A549 (cell line): Measurements from ENCODE around the gene IGSF23. TPM values are rescaled to one million over a fixed set of nuclear protein-coding genes. Genes with fewer than 3 reads are reported as not detected.

Experiments
- ATAC-seq, 2 experiments: fragments of 200-7000 bp in 1 of 2; fragments of >200 bp in 1 of 2; cut with Nextera tagmentation in 1 of 2; cut with Tn5 transposase in 1 of 2; 3 replicates each; pipeline versions ENCODE4 v1.8.0 to v1.9.1; 2018 to 2020; ENCODE audit warnings: mild to moderate bottlenecking in 1 of 2, moderate library complexity in 1 of 2
- CTCF ChIA-PET: fragments of 300-600 bp; sonication (Branson Sonifier 250); formaldehyde crosslinking; extraction: SDS; loops from one replicate; lab custom pipeline; 2021; ENCODE audit warnings: antibody characterized with exemption, inconsistent platforms; lab: Yijun Ruan, JAX
- POLR2A ChIA-PET: fragments of 350-600 bp; formaldehyde crosslinking; extraction: SDS; loops from one replicate; lab custom pipeline; 2021; ENCODE audit warnings: antibody characterized with exemption, inconsistent platforms; lab: Yijun Ruan, JAX
- DNase-seq, 2 experiments: peaks; one replicate each; pipeline versions ENCODE4 v3.0.0 to v3.0.0-alpha.2; 2011 to 2016; ENCODE audit warnings: low read depth in 1 of 2, low spot score in 1 of 2
- FAIRE-seq: peaks from 2 replicates; lab custom pipeline; 2011; peaks lifted over from hg19 to GRCh38; lab: Jason Lieb, UNC
- H3K27ac ChIP-seq, 2 experiments: fragments of >200 bp; sonication (Bioruptor Twin); formaldehyde crosslinking; 3 replicates each; pipeline ENCODE4 v1.5.1; 2016 to 2017
- H3K4me1 ChIP-seq: fragments of >200 bp; sonication (Bioruptor Twin); formaldehyde crosslinking; 3 replicates; pipeline ENCODE4 v1.6.1; 2016
- H3K4me2 ChIP-seq: fragments of >200 bp; sonication (Bioruptor Twin); formaldehyde crosslinking; 3 replicates; pipeline ENCODE4 v1.6.1; 2016
- H3K4me3 ChIP-seq: fragments of >200 bp; sonication (Bioruptor Twin); formaldehyde crosslinking; 3 replicates; pipeline ENCODE4 v1.5.1; 2016
- H3K9me3 ChIP-seq: fragments of >200 bp; sonication (Bioruptor Twin); formaldehyde crosslinking; 3 replicates; pipeline ENCODE4 v1.6.1; 2016
- ATOH8 ChIP-seq: fragments of 250-450 bp; sonication (Bioruptor Pico); IDR thresholded peaks from 2 replicates; pipeline ENCODE4 v1.5.0; 2020; ENCODE audit warnings: low read depth, mild to moderate bottlenecking, moderate library complexity
- CEBPB ChIP-seq, 2 experiments: fragments of >200 bp in 1 of 2; sonication (Bioruptor Twin) in 1 of 2; formaldehyde crosslinking in 1 of 2; IDR thresholded peaks; 2 replicates each; pipeline ENCODE4 v1.6.1; 2012 to 2016
- CTCF ChIP-seq: fragments of >200 bp; sonication (Bioruptor Twin); formaldehyde crosslinking; IDR thresholded peaks from 3 replicates; pipeline ENCODE4 v1.5.1; 2016
- FOSB ChIP-seq: fragments of 250-450 bp; sonication (Bioruptor Pico); IDR thresholded peaks from 2 replicates; pipeline ENCODE4 v1.5.0; 2020; ENCODE audit warnings: mild to moderate bottlenecking, moderate library complexity
- HDAC2 ChIP-seq: fragments of 200-600 bp; sonication (generic); IDR thresholded peaks from 2 replicates; pipeline ENCODE4 v1.6.1; 2016
- HEYL ChIP-seq: fragments of 250-450 bp; sonication (Bioruptor Pico); IDR thresholded peaks from 2 replicates; pipeline ENCODE4 v1.8.0; 2021; ENCODE audit warnings: mild to moderate bottlenecking, moderate library complexity
- HOXB5 ChIP-seq: fragments of 250-450 bp; sonication (Bioruptor Pico); IDR thresholded peaks from 2 replicates; pipeline ENCODE4 v1.5.0; 2020; ENCODE audit warnings: mild to moderate bottlenecking, moderate library complexity
- JUN ChIP-seq, 2 experiments: fragments of >200 bp; sonication (Bioruptor Twin); formaldehyde crosslinking; IDR thresholded peaks; 2 replicates in 1 of 2; 3 replicates in 1 of 2; pipeline ENCODE4 v1.6.1; 2016 to 2017
- KDM5A ChIP-seq: fragments of 200-600 bp; sonication (generic); IDR thresholded peaks from 2 replicates; pipeline ENCODE4 v1.6.1; 2016; ENCODE audit warnings: antibody characterized with exemption, mild to moderate bottlenecking
- MAFK ChIP-seq: fragments of 450-650 bp; IDR thresholded peaks from 2 replicates; pipeline ENCODE4 v1.6.1; 2014; ENCODE audit not compliant: partially characterized antibody
- MAX ChIP-seq: IDR thresholded peaks from 2 replicates; pipeline ENCODE4 v1.6.1; 2012
- MYC ChIP-seq: IDR thresholded peaks from 2 replicates; pipeline ENCODE4 v1.6.1; 2012; ENCODE audit warnings: mild to moderate bottlenecking, inconsistent platforms, low read length, improper control_type of control experiment, borderline replicate concordance
- NR3C1 ChIP-seq: fragments of >200 bp; sonication (Bioruptor Twin); formaldehyde crosslinking; IDR thresholded peaks from 3 replicates; pipeline ENCODE4 v1.6.1; 2017
- PHF8 ChIP-seq: fragments of 200-600 bp; sonication (generic); IDR thresholded peaks from 2 replicates; pipeline ENCODE4 v1.6.1; 2016; ENCODE audit warnings: low read depth, mild to moderate bottlenecking, antibody characterized with exemption, moderate library complexity, borderline replicate concordance
- POLR2A ChIP-seq: IDR thresholded peaks from 2 replicates; pipeline ENCODE4 v1.6.1; 2012; ENCODE audit warnings: mild to moderate bottlenecking, low read length
- POLR2AphosphoS2 ChIP-seq: conservative IDR thresholded peaks from 2 replicates; pipeline ENCODE4 v1.6.1; 2012; ENCODE audit warnings: low read length, improper control_type of control experiment, inconsistent platforms
- RAD21 ChIP-seq, 2 experiments: fragments of >200 bp in 1 of 2; sonication (Bioruptor Twin) in 1 of 2; formaldehyde crosslinking in 1 of 2; IDR thresholded peaks in 1 of 2; conservative IDR thresholded peaks in 1 of 2; 2 replicates in 1 of 2; 3 replicates in 1 of 2; pipeline ENCODE4 v1.6.1; 2012 to 2018; ENCODE audit warnings: inconsistent platforms in 1 of 2
- RCOR1 ChIP-seq: fragments of 150-350 bp; IDR thresholded peaks from 2 replicates; pipeline ENCODE4 v1.6.1; 2014; ENCODE audit warnings: antibody characterized with exemption, low read length, low read depth
- RFX5 ChIP-seq: fragments of 450-650 bp; IDR thresholded peaks from 2 replicates; pipeline ENCODE4 v1.7.1; 2014; ENCODE audit warnings: antibody characterized with exemption, mild to moderate bottlenecking, moderate library complexity
- SMC3 ChIP-seq: fragments of >200 bp; sonication (Bioruptor Twin); formaldehyde crosslinking; IDR thresholded peaks from 3 replicates; pipeline ENCODE4 v1.6.1; 2018; ENCODE audit warnings: inconsistent platforms
- SREBF2 ChIP-seq: fragments of 450-650 bp; IDR thresholded peaks from 2 replicates; pipeline ENCODE4 v1.6.1; 2014; ENCODE audit warnings: mild to moderate bottlenecking, moderate library complexity
- TFCP2L1 ChIP-seq: fragments of 250-450 bp; sonication (Bioruptor Pico); IDR thresholded peaks from 2 replicates; pipeline ENCODE4 v1.5.0; 2021; ENCODE audit warnings: mild to moderate bottlenecking
- ZNF302 ChIP-seq: fragments of 250-450 bp; sonication (Bioruptor Pico); IDR thresholded peaks from 2 replicates; pipeline ENCODE4 v1.9.0; 2021; ENCODE audit warnings: inconsistent platforms, mild to moderate bottlenecking, moderate library complexity
- WGBS: methylation state at CpG from one replicate; pipeline ENCODE4 v1.1.6; 2017; ENCODE audit errors: missing lambda C conversion rate; 5-methylcytosine and 5-hydroxymethylcytosine counted together
- polyA plus RNA-seq, 4 experiments: library from polyadenylated mRNA; depleted of rRNA in 3 of 4; stranded (reverse); fragments of >200 nt; fragmentation: RNase III in 1 of 4; extraction: RNeasy Plus Mini Kit Qiagen cat#74134 plus additional on column Dnase treatment in 1 of 4; gene quantifications; 2 replicates in 3 of 4; 3 replicates in 1 of 4; pipeline ENCODE4 v1.2.3, GENCODE V29; 2011 to 2017

The IGSF23 gene
- polyA plus RNA-seq, 2 of the 4 experiments (the other 2 are of a cell fraction) = 0.14 to 0.35 TPM

GRCh38 chr19:44570603-44570983 lies 42.8 kb upstream of the IGSF23 start:
- Histone ChIP-seq H3K27ac (no peak overlapping the region), H3K4me2 (no peak overlapping the region; the same call in 2 of the 3 replicates), H3K4me1 (peaks cover 8% of the 10 kb centered on the region)
- ATAC-seq (peak in 1 of 2 experiments; percentile 18; a peak in 2 of 6 replicates), FAIRE-seq (no peak)
- CTCF ChIA-PET = interaction anchor here (0.6 to 3.0 kb wide), 74 partner anchors 9 to 754 kb away, joined by 3 to 61 read pairs (median 5); partner anchors contain the start of genes BCAM, CLASRP and NECTIN2
- POLR2A ChIA-PET = interaction anchor here (0.7 kb wide), 1 partner anchor 200 kb away, joined by 3 read pairs; no protein-coding TSS in a partner anchor
- TF ChIP-seq HEYL (CRISPR knock-in tag) (no peak), RAD21 (conservative IDR thresholded peaks at IDR 0.05 in 1 of 2, IDR thresholded peaks at IDR 0.05 in 1 of 2) (no peak), MYC (no peak), MAX (no peak), PHF8 (no peak), CTCF (no peak), POLR2A (no peak), KDM5A (no peak), ATOH8 (no peak), POLR2AphosphoS2 (no peak), RFX5 (no peak), TFCP2L1 (CRISPR knock-in tag) (no peak), RCOR1 (no peak), HDAC2 (no peak), SREBF2 (no peak), FOSB (no peak), JUN (IDR thresholded peaks at IDR 0.05) (no peak), SMC3 (no peak), ZNF302 (CRISPR knock-in tag) (no peak), HOXB5 (CRISPR knock-in tag) (no peak)
- TF ChIP-seq, all 56 proteins: peak for 0
- Histone ChIP-seq H3K4me3 (no peak overlapping the region), H3K9me3 (no peaks in the 10 kb centered on the region)
- DNase-seq = no peak
- WGBS = 0% methylated on average over 3 of the region's 3 CpGs

- TF ChIP-seq MAX = 0 out of 2 replicates have a peak, but pooled peaks have one; percentile 15
- no peak for TF ChIP-seq NR3C1
- TF ChIP-seq MAFK = peak; percentile 20
- TF ChIP-seq SREBF2 = no peak
- peak; percentile 95 to 96 for TF ChIP-seq RAD21 (conservative IDR thresholded peaks at IDR 0.05 in 1 of 2, IDR thresholded peaks at IDR 0.05 in 1 of 2)
- no peak for TF ChIP-seq FOSB
- no peak for TF ChIP-seq ATOH8
- TF ChIP-seq PHF8 = no peak
- peak; percentile 98 for TF ChIP-seq CTCF
- TF ChIP-seq CEBPB (IDR thresholded peaks at IDR 0.05) = no peak
- peak; percentile 78 for TF ChIP-seq SMC3
- Histone ChIP-seq H3K4me3 (no peak overlapping the region), H3K9me3 (no peaks in the 10 kb centered on the region), H3K4me1 (peaks cover 8% of the 10 kb centered on the region), H3K27ac (peak overlapping the region in 1 of 2 experiments; percentile 57; a peak in 2 of 6 replicates), H3K4me2 (peak overlapping the region; percentile 50)
- POLR2A ChIA-PET = interaction anchor here (0.7 kb wide), 1 partner anchor 199 kb away, joined by 3 read pairs; no protein-coding TSS in a partner anchor
- FAIRE-seq (no peak), ATAC-seq (peak; percentile 87 to 95), DNase-seq (peak; percentile 82 to 86)
- WGBS = 34% methylated on average over 13 of the region's 13 CpGs
- CTCF ChIA-PET = interaction anchor here (0.6 to 3.0 kb wide), 82 partner anchors 9 to 754 kb away, joined by 3 to 61 read pairs (median 4); partner anchors contain the start of genes APOC2, BCAM, CLASRP and NECTIN2
Measured at GRCh38 chr19:44570984-44571684, 42.2 kb upstream of the IGSF23 start.
